Lower leg skin (tissue), 3 donors: Measurements from ENCODE around the gene PACSIN2.
"Not testable (repeated sequence)": the region's sequence is repeated elsewhere in the genome, so short reads cannot be mapped to it uniquely, and the experiment has no call there.

Experiments used
- CTCF ChIP-seq, 3 donors: fragments of 450-650 bp; IDR thresholded peaks; one replicate each; pipeline ENCODE4 v1.5.1; 2016; ENCODE audit warnings: antibody characterized with exemption in 3 of 3, mild to moderate bottlenecking in 3 of 3, moderate library complexity in 2 of 3
- POLR2A ChIP-seq, 2 donors: fragments of 450-650 bp; IDR thresholded peaks; one replicate each; pipeline ENCODE4 v1.6.1; 2016 to 2017; ENCODE audit warnings: antibody characterized with exemption in 2 of 2, mild to moderate bottlenecking in 1 of 2, moderate library complexity in 1 of 2

- not testable (repeated sequence) for TF ChIP-seq CTCF, POLR2A (IDR thresholded peaks at IDR 0.05)
These were observed 1.2 kb upstream of the PACSIN2 start for GRCh38 chr22:43016150-43016549.
